GM13976 (cell line): ENCODE results near the gene ZNRF1.
A peak's percentile ranks its signal among the peaks of the same experiment; 100 is the strongest.

Source experiments
- DNase-seq: peaks from one replicate; pipeline ENCODE4 v3.0.0; 2012; ENCODE audit warnings: low spot score
- in situ Hi-C: fragments of 300-500 bp; cut with MboI; formaldehyde crosslinking; loops from one replicate; pipeline ENCODE4 v1.12.0; 2022; ENCODE audit warnings: low sequenced_read_pairs, mixed read lengths, inconsistent platforms; ENCODE audit not compliant: unreplicated experiment
- TF ChIP-seq, protein P1 (sequence below): IDR thresholded peaks from 2 replicates; pipeline ENCODE4 v1.5.1; 2012; ENCODE audit warnings: borderline replicate concordance, mild to moderate bottlenecking; ENCODE audit not compliant: insufficient read depth; ENCODE audit errors: extremely low read depth, missing control alignments, control extremely low read depth

The ZNRF1 gene

GRCh38 chr16:75099075-75099667, 100.3 kb downstream of the ZNRF1 start:
- TF ChIP-seq, protein P1, sequence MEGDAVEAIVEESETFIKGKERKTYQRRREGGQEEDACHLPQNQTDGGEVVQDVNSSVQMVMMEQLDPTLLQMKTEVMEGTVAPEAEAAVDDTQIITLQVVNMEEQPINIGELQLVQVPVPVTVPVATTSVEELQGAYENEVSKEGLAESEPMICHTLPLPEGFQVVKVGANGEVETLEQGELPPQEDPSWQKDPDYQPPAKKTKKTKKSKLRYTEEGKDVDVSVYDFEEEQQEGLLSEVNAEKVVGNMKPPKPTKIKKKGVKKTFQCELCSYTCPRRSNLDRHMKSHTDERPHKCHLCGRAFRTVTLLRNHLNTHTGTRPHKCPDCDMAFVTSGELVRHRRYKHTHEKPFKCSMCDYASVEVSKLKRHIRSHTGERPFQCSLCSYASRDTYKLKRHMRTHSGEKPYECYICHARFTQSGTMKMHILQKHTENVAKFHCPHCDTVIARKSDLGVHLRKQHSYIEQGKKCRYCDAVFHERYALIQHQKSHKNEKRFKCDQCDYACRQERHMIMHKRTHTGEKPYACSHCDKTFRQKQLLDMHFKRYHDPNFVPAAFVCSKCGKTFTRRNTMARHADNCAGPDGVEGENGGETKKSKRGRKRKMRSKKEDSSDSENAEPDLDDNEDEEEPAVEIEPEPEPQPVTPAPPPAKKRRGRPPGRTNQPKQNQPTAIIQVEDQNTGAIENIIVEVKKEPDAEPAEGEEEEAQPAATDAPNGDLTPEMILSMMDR = no peak
- in situ Hi-C loops = no loop called here
- no peak for DNase-seq

DNA sequence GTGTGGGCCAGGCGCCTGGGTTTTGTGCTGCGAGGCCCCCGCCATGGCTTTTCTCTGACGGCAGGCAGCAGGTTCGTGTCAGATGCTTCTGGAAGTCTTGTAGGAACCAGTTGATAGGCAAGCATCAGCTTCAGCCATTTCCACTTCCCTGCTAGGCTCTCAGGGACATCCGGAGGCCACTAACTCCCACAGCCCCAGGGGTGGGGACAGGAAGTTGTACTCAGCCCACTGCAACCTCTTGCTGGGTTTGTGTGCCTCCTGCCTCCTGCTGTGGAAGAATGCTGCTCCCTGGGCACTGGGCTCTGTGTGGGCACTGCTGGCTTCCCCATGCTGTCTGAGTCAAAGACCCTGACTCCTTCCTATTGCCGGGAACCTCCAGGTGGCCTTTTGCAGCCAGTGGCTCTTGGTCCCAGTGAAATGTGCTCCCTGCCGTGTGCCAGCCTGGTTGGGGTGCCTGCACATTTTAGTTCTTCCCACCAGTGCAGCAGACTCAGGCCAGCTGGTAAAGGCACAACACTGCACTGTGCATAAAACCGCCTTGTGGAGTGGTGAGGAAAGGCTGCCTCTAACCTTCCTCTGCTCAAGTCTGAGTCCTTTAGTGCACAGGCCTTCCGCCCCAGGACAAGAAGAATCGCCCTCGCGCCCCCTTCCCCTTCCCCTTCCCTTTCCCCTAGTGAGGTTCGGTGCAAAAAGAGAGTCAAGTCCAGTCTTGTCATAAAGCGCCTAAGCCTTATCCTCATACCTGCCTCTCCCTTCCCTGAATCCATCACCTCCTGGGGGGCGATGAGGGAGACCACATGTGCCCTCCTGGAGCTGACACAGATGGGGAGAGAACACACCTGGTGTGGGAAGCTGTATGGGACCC, 101.1 kb downstream of the ZNRF1 start:
- in situ Hi-C loops = loop anchor here (10.0 to 25.0 kb wide), 2 partner anchors 105 to 388 kb away; partner anchors contain the start of genes MLKL and ZNRF1
- TF ChIP-seq, protein P1 = no peak
- DNase-seq = peak; percentile 56

- no peak for DNase-seq
- TF ChIP-seq, protein P1 = no peak
- in situ Hi-C loops = loop anchor here (10.0 to 25.0 kb wide), 2 partner anchors 106 to 388 kb away; partner anchors contain the start of genes MLKL and ZNRF1
These were observed 101.8 kb downstream of the ZNRF1 start for GRCh38 chr16:75100603-75100990.

DNA sequence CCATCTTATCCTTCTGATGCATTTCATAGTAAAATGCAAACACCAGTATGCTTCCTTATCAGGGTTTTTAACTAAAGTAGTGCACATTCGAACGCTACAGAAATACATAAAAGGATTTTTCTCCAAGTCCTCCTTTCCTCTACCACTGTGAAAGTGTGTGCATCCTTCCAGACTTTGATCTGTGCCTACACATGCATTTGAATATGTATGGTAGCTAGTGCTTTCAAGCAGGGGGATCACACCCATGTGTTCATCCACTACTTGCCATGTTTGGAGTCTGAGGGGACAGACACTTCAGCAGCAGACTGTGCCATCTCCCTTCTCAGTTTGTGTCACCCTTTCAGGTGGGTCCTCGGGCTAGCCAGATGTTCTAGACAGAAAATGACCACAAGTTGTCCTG, 102.8 kb downstream of the ZNRF1 start:
- no peak for DNase-seq
- TF ChIP-seq, protein P1 = no peak
- in situ Hi-C loops = loop anchor here (10.0 to 25.0 kb wide), 2 partner anchors 107 to 389 kb away; partner anchors contain the start of genes MLKL and ZNRF1

GRCh38 chr16:75102595-75102994, 103.8 kb downstream of the ZNRF1 start:
- in situ Hi-C loops = loop anchor here (10.0 to 25.0 kb wide), 2 partner anchors 108 to 390 kb away; partner anchors contain the start of genes MLKL and ZNRF1
- TF ChIP-seq, protein P1 = no peak
- no peak for DNase-seq

- in situ Hi-C loops = loop anchor here (10.0 to 25.0 kb wide), 2 partner anchors 109 to 392 kb away; partner anchors contain the start of genes MLKL and ZNRF1
These were observed 105.2 kb downstream of the ZNRF1 start for GRCh38 chr16:75103994-75104393.

More at GRCh38 chr16:75103994-75104393, 105.2 kb downstream of the ZNRF1 start:
- DNase-seq = no peak
- TF ChIP-seq, protein P1 = no peak
